Measurements from ENCODE around the gene GHR. TPM values are rescaled to one million over a fixed set of nuclear protein-coding genes. Genes with fewer than 3 reads are reported as not detected.

Gene GHR
- total RNA-seq, 4 donors from 2014 or later, result 0.40 to 11.6 (median 7.6) TPM

DNA sequence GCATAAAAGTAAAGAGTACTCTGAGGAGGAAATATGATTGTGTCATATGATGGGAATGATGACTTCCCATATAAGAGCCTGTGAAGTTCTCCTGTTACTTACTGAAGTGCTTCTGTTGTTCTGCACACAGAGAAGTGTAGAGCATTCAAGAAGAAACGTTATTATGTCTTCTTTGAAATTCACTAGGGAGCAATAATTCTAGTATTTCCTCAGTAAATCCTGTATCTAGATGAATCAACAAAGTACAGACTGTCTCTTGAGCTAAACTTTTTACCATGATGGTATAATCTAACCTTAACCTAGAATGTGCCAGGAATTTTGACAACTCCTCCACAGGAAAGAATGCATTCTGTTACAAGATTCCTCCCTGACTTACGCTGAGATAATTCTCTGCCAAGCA lies 18.9 kb upstream of the GHR start:
- no peaks in the 10 kb centered on the region for H3K9me3 ChIP-seq
- intact Hi-C loops (cut with DNase I; ENCODE audit: low total_unique reads), result no loop called here
- no peaks in the 10 kb centered on the region for H3K27me3 ChIP-seq
- H3K36me3 ChIP-seq, result no peaks in the 10 kb centered on the region
- in situ Hi-C loops (cut with MboI; ENCODE audit: low pct_ligation_motif_present in 1 of 4, low pct_unique_long_range_greater_than_20kb in 1 of 4, low sequenced_read_pairs in 3 of 4), result loop anchor here in 1 of 4 donors (25.0 kb wide), 1 partner anchor 358 kb away; the partner anchor contains the start of gene CCDC152
- TF ChIP-seq CTCF (IDR thresholded peaks at IDR 0.05) (no peak), POLR2A (IDR thresholded peaks at IDR 0.05) (no peak), POLR2AphosphoS5 (IDR thresholded peaks at IDR 0.05) (no peak)
- H3K27ac ChIP-seq, result no peak overlapping the region
- 50 to 59% methylated on average over 2 of the region's 2 CpGs for WGBS, 2 donors (ENCODE audit: low coverage in 1 of 2)
- DNase-seq, result no peak
- H3K4me3 ChIP-seq, result no peak overlapping the region
- no peaks in the 10 kb centered on the region for H3K4me1 ChIP-seq

GRCh38 chr5:42419294-42419693 lies 3.9 kb upstream of the GHR start:
- intact Hi-C loops (cut with DNase I; ENCODE audit: low total_unique reads), result no loop called here
- in situ Hi-C loops (cut with MboI; ENCODE audit: low pct_ligation_motif_present in 1 of 4, low pct_unique_long_range_greater_than_20kb in 1 of 4, low sequenced_read_pairs in 3 of 4), result loop anchor here in 1 of 4 donors (25.0 kb wide), 1 partner anchor 343 kb away; the partner anchor contains the start of gene CCDC152
- 73% methylated on average over 1 of the region's 1 CpG; no CpG with 5 or more reads in 1 of the 2 donors for WGBS, 2 donors (ENCODE audit: low coverage in 1 of 2)

DNA sequence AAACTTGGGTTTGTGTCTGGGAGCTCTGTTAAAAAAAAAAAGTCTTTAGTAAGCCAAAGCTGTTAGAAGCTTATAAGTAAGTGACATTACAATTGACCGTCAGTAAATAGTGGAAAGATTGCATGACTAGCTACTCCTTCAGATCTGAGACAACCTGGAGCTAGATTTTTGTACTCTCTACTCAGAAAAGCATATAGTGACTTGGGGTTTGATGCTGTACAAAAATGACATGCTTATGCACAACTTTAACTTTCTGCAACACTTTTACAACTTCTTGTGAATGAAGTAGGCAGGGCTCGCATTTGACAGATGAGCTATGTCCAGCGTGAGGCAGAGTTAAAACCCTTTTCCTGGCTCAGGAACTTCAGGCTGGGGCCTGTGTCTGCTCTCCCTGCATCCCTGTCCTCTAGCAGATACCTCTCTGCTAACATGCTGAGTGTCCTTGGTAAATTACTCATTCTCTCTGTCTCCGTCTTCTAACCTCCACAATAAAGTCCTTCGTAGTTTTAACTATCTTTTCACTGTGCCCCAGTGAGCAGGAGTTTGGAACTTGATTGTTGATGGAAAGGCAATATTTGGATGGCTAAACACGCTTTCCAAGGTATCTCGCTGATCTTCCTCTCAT lies 471 bp upstream of the GHR start:
- TF ChIP-seq CTCF (IDR thresholded peaks at IDR 0.05) (no peak), POLR2A (IDR thresholded peaks at IDR 0.05) (no peak), POLR2AphosphoS5 (IDR thresholded peaks at IDR 0.05) (no peak), EP300 (IDR thresholded peaks at IDR 0.05; ENCODE audit: low read depth) (no peak)
- no peaks in the 10 kb centered on the region for H3K9me3 ChIP-seq
- H3K4me1 ChIP-seq, result peaks cover 0 to 30% (median 5%) of the 10 kb centered on the region in 4 donors
- H3K27ac ChIP-seq, result peak overlapping the region; percentile 76 to 91 (median 86)
- in situ Hi-C loops (cut with MboI; ENCODE audit: low pct_ligation_motif_present in 1 of 4, low pct_unique_long_range_greater_than_20kb in 1 of 4, low sequenced_read_pairs in 3 of 4), result loop anchor here in 1 of 4 donors (25.0 kb wide), 1 partner anchor 340 kb away; the partner anchor contains the start of gene CCDC152
- peak overlapping the region in 3 of 4 donors; percentile 47 to 67 (median 53) for H3K4me3 ChIP-seq
- intact Hi-C loops (cut with DNase I; ENCODE audit: low total_unique reads), result loop anchor here (5.0 to 10.0 kb wide), 2 partner anchors 345 to 568 kb away; no protein-coding TSS in a partner anchor
- peaks cover 7% of the 10 kb centered on the region for H3K27me3 ChIP-seq
- WGBS, 2 donors (ENCODE audit: low coverage in 1 of 2), result 17 to 58% methylated on average over 4 to 7 of the region's 7 CpGs
- no peak for DNase-seq
- H3K36me3 ChIP-seq, result no peaks in the 10 kb centered on the region

More at GRCh38 chr5:42419294-42419693, 3.9 kb upstream of the GHR start:
- H3K9me3 ChIP-seq, result no peaks in the 10 kb centered on the region
- peaks cover 0 to 11% (median 0%) of the 10 kb centered on the region in 4 donors for H3K4me1 ChIP-seq
- H3K27me3 ChIP-seq, result no peaks in the 10 kb centered on the region
- no peak overlapping the region for H3K27ac ChIP-seq
- no peak for DNase-seq
- no peaks in the 10 kb centered on the region for H3K36me3 ChIP-seq
- H3K4me3 ChIP-seq, result no peak overlapping the region
- TF ChIP-seq CTCF (IDR thresholded peaks at IDR 0.05) (no peak), EP300 (IDR thresholded peaks at IDR 0.05; ENCODE audit: low read depth) (no peak), POLR2A (IDR thresholded peaks at IDR 0.05) (no peak), POLR2AphosphoS5 (IDR thresholded peaks at IDR 0.05) (no peak)

DNA sequence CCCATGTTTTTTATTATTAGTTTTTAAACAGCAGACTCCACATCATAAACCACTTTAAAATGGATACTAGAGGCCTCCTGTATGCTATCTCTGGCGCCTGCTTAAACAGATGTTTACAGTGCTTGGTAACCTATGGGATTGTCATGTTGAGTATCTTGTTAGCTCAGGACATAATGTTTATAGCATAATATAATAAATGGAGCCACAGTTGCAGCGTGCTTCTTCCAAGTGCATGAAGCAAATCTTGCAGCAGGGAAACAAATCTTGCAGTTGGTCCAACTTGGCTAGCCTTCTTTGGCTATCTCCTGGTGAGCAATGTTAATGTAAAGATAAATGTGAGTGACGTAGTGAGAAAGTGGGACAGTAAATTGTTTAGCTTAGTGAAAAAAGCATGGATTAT lies 2.8 kb downstream of the GHR start:
- WGBS, 2 donors (ENCODE audit: low coverage in 1 of 2), result 61 to 68% methylated on average over 3 of the region's 3 CpGs
- TF ChIP-seq EP300 (IDR thresholded peaks at IDR 0.05; ENCODE audit: low read depth) (no peak), POLR2A (IDR thresholded peaks at IDR 0.05) (no peak), POLR2AphosphoS5 (IDR thresholded peaks at IDR 0.05) (no peak), CTCF (IDR thresholded peaks at IDR 0.05) (no peak)
- Histone ChIP-seq H3K4me3 (no peak overlapping the region), H3K4me1 (peaks cover 0 to 34% (median 5%) of the 10 kb centered on the region in 4 donors), H3K9me3 (no peaks in the 10 kb centered on the region), H3K27me3 (peaks cover 7% of the 10 kb centered on the region), H3K27ac (no peak overlapping the region), H3K36me3 (no peaks in the 10 kb centered on the region)
- no peak for DNase-seq
- in situ Hi-C loops (cut with MboI; ENCODE audit: low pct_ligation_motif_present in 1 of 4, low pct_unique_long_range_greater_than_20kb in 1 of 4, low sequenced_read_pairs in 3 of 4) (no loop called here), intact Hi-C loops (cut with DNase I; ENCODE audit: low total_unique reads) (loop anchor here (5.0 to 10.0 kb wide), 2 partner anchors 161 to 571 kb away; no protein-coding TSS in a partner anchor)
